ENCODE results near the gene CXCL1.

Gene CXCL1

GRCh38 chr4:73839715-73840114 is 29.5 kb upstream of the CXCL1 start:
- intact Hi-C loops (cut with DNase I; ENCODE audit: low total_unique reads): no loop called here
- peaks cover 0 to 11% (median 7%) of the 10 kb centered on the region in 4 donors for H3K4me1 ChIP-seq
- no peak overlapping the region for H3K4me3 ChIP-seq

GRCh38 chr4:73841243-73841925 is 27.8 kb upstream of the CXCL1 start:
- no peaks in the 10 kb centered on the region for H3K9me3 ChIP-seq
- no peak for DNase-seq
- peaks cover 0 to 14% of the 10 kb centered on the region in 2 donors for H3K27me3 ChIP-seq
- TF ChIP-seq CTCF (IDR thresholded peaks at IDR 0.05): no peak
- peaks cover 0 to 8% (median 6%) of the 10 kb centered on the region in 4 donors for H3K4me1 ChIP-seq
- H3K27ac ChIP-seq: no peak overlapping the region
- intact Hi-C loops (cut with DNase I; ENCODE audit: low total_unique reads): no loop called here
- no peak overlapping the region for H3K4me3 ChIP-seq
- H3K36me3 ChIP-seq: no peaks in the 10 kb centered on the region

More at GRCh38 chr4:73839715-73840114, 29.5 kb upstream of the CXCL1 start:
- H3K27ac ChIP-seq: no peak overlapping the region
- H3K9me3 ChIP-seq: no peaks in the 10 kb centered on the region
- TF ChIP-seq CTCF (IDR thresholded peaks at IDR 0.05): no peak
- no peaks in the 10 kb centered on the region for H3K36me3 ChIP-seq
- DNase-seq: no peak
- H3K27me3 ChIP-seq: peaks cover 0 to 14% of the 10 kb centered on the region in 2 donors

- no peaks in the 10 kb centered on the region for H3K9me3 ChIP-seq
- H3K27me3 ChIP-seq: peaks cover 0 to 4% of the 10 kb centered on the region in 2 donors
- no peak for TF ChIP-seq CTCF (IDR thresholded peaks at IDR 0.05)
- H3K27ac ChIP-seq: no peak overlapping the region
- H3K36me3 ChIP-seq: no peaks in the 10 kb centered on the region
- H3K4me3 ChIP-seq: no peak overlapping the region
- no peak for DNase-seq
- no peaks in the 10 kb centered on the region for H3K4me1 ChIP-seq
- intact Hi-C loops (cut with DNase I; ENCODE audit: low total_unique reads): no loop called here
Measured at GRCh38 chr4:73842696-73843095, 26.5 kb upstream of the CXCL1 start.

GRCh38 chr4:73843369-73843768 is 25.8 kb upstream of the CXCL1 start:
- DNase-seq: no peak
- Histone ChIP-seq H3K4me1 (no peaks in the 10 kb centered on the region), H3K9me3 (no peaks in the 10 kb centered on the region), H3K27ac (no peak overlapping the region), H3K36me3 (no peaks in the 10 kb centered on the region), H3K4me3 (no peak overlapping the region), H3K27me3 (no peaks in the 10 kb centered on the region)
- no peak for TF ChIP-seq CTCF (IDR thresholded peaks at IDR 0.05)
- intact Hi-C loops (cut with DNase I; ENCODE audit: low total_unique reads): no loop called here

- no peak for TF ChIP-seq CTCF (IDR thresholded peaks at IDR 0.05)
- H3K27me3 ChIP-seq: no peaks in the 10 kb centered on the region
- intact Hi-C loops (cut with DNase I; ENCODE audit: low total_unique reads): no loop called here
- no peaks in the 10 kb centered on the region for H3K9me3 ChIP-seq
- DNase-seq: no peak
- H3K4me1 ChIP-seq: no peaks in the 10 kb centered on the region
- H3K4me3 ChIP-seq: no peak overlapping the region
- no peaks in the 10 kb centered on the region for H3K36me3 ChIP-seq
- H3K27ac ChIP-seq: no peak overlapping the region
Measured at GRCh38 chr4:73844345-73844744, 24.8 kb upstream of the CXCL1 start.

Measured in tibial artery (tissue), 4 donors.